ENCODE measurements around the gene HBB. TPM values are rescaled to one million over a fixed set of nuclear protein-coding genes. Genes with fewer than 3 reads are reported as not detected.
"Not testable (repeated sequence)": the region's sequence is repeated elsewhere in the genome, so short reads cannot be mapped to it uniquely, and the experiment has no call there.

Gene HBB
- polyA plus RNA-seq (ENCODE audit: insufficient read length in 12 of 12): 1,000 to 10,000 TPM in 2 of 12 donors, 100 to 1,000 TPM in 9, not detected in 1; 100 to 1,375 (median 373) TPM
- long read RNA-seq, donor 1, transcript HBB-203 (2 exons, 319 nt): minor isoform, 13 of 104 reads
- long read RNA-seq, donor 1, transcript HBB-201 (3 exons, 628 nt): major isoform, 84 of 104 reads
- long read RNA-seq, donor 1, partial matches to known transcripts: 0 of 104 reads
- long read RNA-seq, donor 1, other reads (novel, unspliced or antisense): 7 of 104 reads
- long read RNA-seq, donor 2, transcript HBB-201 (3 exons, 628 nt): major isoform, 73 of 90 reads
- long read RNA-seq, donor 2, transcript HBB-203 (2 exons, 319 nt): minor isoform, 9 of 90 reads
- long read RNA-seq, donor 2, partial matches to known transcripts: 0 of 90 reads
- long read RNA-seq, donor 2, other reads (novel, unspliced or antisense): 7 of 90 reads
- long read RNA-seq, donor 3, transcript HBB-201 (3 exons, 628 nt): major isoform, 61 of 84 reads
- long read RNA-seq, donor 3, transcript HBB-203 (2 exons, 319 nt): minor isoform, 11 of 84 reads
- long read RNA-seq, donor 3, partial matches to known transcripts: 12 of 84 reads
- long read RNA-seq, donor 3, other reads (novel, unspliced or antisense): 0 of 84 reads
- long read RNA-seq, donor 4, transcript HBB-203 (2 exons, 319 nt): minor isoform, 11 of 68 reads
- long read RNA-seq, donor 4, transcript HBB-201 (3 exons, 628 nt): major isoform, 56 of 68 reads
- long read RNA-seq, donor 4, partial matches to known transcripts: 0 of 68 reads
- long read RNA-seq, donor 4, other reads (novel, unspliced or antisense): 0 of 68 reads
- long read RNA-seq, donor 5: 0 reads
- long read RNA-seq, donor 6, transcript HBB-203 (2 exons, 319 nt): minor isoform, 37 of 233 reads
- long read RNA-seq, donor 6, transcript HBB-201 (3 exons, 628 nt): major isoform, 186 of 233 reads
- long read RNA-seq, donor 6, partial matches to known transcripts: 0 of 233 reads
- long read RNA-seq, donor 6, other reads (novel, unspliced or antisense): 9 of 233 reads
- long read RNA-seq, donor 7, transcript HBB-201 (3 exons, 628 nt): major isoform, 141 of 177 reads
- long read RNA-seq, donor 7, transcript HBB-203 (2 exons, 319 nt): minor isoform, 21 of 177 reads
- long read RNA-seq, donor 7, partial matches to known transcripts: 0 of 177 reads
- long read RNA-seq, donor 7, other reads (novel, unspliced or antisense): 13 of 177 reads
- long read RNA-seq, donor 8, transcript HBB-204 (2 exons, 680 nt): minor isoform, 5 of 125 reads
- long read RNA-seq, donor 8, transcript HBB-201 (3 exons, 628 nt): major isoform, 99 of 125 reads
- long read RNA-seq, donor 8, transcript HBB-203 (2 exons, 319 nt): minor isoform, 21 of 125 reads
- long read RNA-seq, donor 8, partial matches to known transcripts: 0 of 125 reads
- long read RNA-seq, donor 8, other reads (novel, unspliced or antisense): 0 of 125 reads
- long read RNA-seq, donor 9, transcript HBB-203 (2 exons, 319 nt): minor isoform, 23 of 160 reads
- long read RNA-seq, donor 9, transcript HBB-201 (3 exons, 628 nt): major isoform, 130 of 160 reads
- long read RNA-seq, donor 9, partial matches to known transcripts: 0 of 160 reads
- long read RNA-seq, donor 9, other reads (novel, unspliced or antisense): 6 of 160 reads
- long read RNA-seq, donor 10, transcript HBB-203 (2 exons, 319 nt): minor isoform, 7 of 49 reads
- long read RNA-seq, donor 10, transcript HBB-201 (3 exons, 628 nt): major isoform, 40 of 49 reads
- long read RNA-seq, donor 10, partial matches to known transcripts: 0 of 49 reads
- long read RNA-seq, donor 10, other reads (novel, unspliced or antisense): 0 of 49 reads
- long read RNA-seq, donor 11, transcript HBB-203 (2 exons, 319 nt): minor isoform, 88 of 817 reads
- long read RNA-seq, donor 11, transcript HBB-204 (2 exons, 680 nt): minor isoform, 6 of 817 reads
- long read RNA-seq, donor 11, transcript HBB-201 (3 exons, 628 nt): major isoform, 678 of 817 reads
- long read RNA-seq, donor 11, partial matches to known transcripts: 6 of 817 reads
- long read RNA-seq, donor 11, other reads (novel, unspliced or antisense): 39 of 817 reads

GRCh38 chr11:5226732-5227310 lies at the start of gene HBB:
Gene HBB, minus strand, starts transcription at chr11:5227071. Its CDS starts 50 bp downstream, at chr11:5227021.
- DNase-seq: no peak

- DNase-seq: no peak
These were observed 48.7 kb upstream of the HBB start for GRCh38 chr11:5275369-5276110.

GRCh38 chr11:5274395-5274794 lies 47.5 kb upstream of the HBB start:
- DNase-seq: no peak

GRCh38 chr11:5272395-5273017 lies 45.6 kb upstream of the HBB start:
- no peak for DNase-seq

GRCh38 chr11:5269715-5270147 lies 42.9 kb upstream of the HBB start, which contains the start of gene HBE1:
Gene HBE1, minus strand, starts transcription at chr11:5269945. Its CDS starts 55 bp downstream, at chr11:5269890.
- DNase-seq: no peak

GRCh38 chr11:5267033-5267563 lies 40.2 kb upstream of the HBB start:
- no peak for DNase-seq

- DNase-seq: no peak
These were observed 39.7 kb upstream of the HBB start for GRCh38 chr11:5266609-5267008.

GRCh38 chr11:5265832-5266231 lies 39.0 kb upstream of the HBB start:
- no peak for DNase-seq

- no peak for DNase-seq
These were observed 31.8 kb upstream of the HBB start for GRCh38 chr11:5258543-5259262.

- no peak for DNase-seq
These were observed 30.4 kb upstream of the HBB start for GRCh38 chr11:5257296-5257695.

- not testable (repeated sequence) for DNase-seq
These were observed 28.0 kb upstream of the HBB start, which contains the start of gene HBG2 for GRCh38 chr11:5254646-5255413. Gene HBG2, minus strand, starts transcription at chr11:5254781. Its CDS starts 53 bp downstream, at chr11:5254728.

GRCh38 chr11:5254023-5254422 lies 27.2 kb upstream of the HBB start:
- not testable (repeated sequence) for DNase-seq

- DNase-seq: not testable (repeated sequence)
These were observed 26.6 kb upstream of the HBB start for GRCh38 chr11:5253440-5253839.

GRCh38 chr11:5252919-5253265 lies 26.0 kb upstream of the HBB start:
- DNase-seq: no peak

GRCh38 chr11:5252192-5252918 lies 25.5 kb upstream of the HBB start:
- no peak for DNase-seq

- no peak for DNase-seq
These were observed 24.9 kb upstream of the HBB start for GRCh38 chr11:5251746-5252145.
